Measurements from ENCODE around the gene ABLIM2.

Gene ABLIM2

GRCh38 chr4:8015512-8015911, 143.1 kb downstream of the ABLIM2 start:
- DNase-seq = no peak

GRCh38 chr4:8013976-8014726, 144.5 kb downstream of the ABLIM2 start:
- no peak for DNase-seq

GRCh38 chr4:8012517-8012916, 146.1 kb downstream of the ABLIM2 start:
- no peak for DNase-seq

GRCh38 chr4:8010618-8011017, 148.0 kb downstream of the ABLIM2 start:
- DNase-seq = peak; percentile 54

GRCh38 chr4:8009710-8010511, 148.7 kb downstream of the ABLIM2 start:
- no peak for DNase-seq

GRCh38 chr4:8009097-8009496, 149.5 kb downstream of the ABLIM2 start:
- DNase-seq = no peak

GRCh38 chr4:8008391-8008790, 150.2 kb downstream of the ABLIM2 start:
- no peak for DNase-seq

GRCh38 chr4:8007581-8007980, 151.0 kb downstream of the ABLIM2 start:
- DNase-seq = no peak

- DNase-seq = no peak
Observed at GRCh38 chr4:8006471-8006870, 152.1 kb downstream of the ABLIM2 start.

- DNase-seq = no peak
Observed at GRCh38 chr4:8005814-8006215, 152.8 kb downstream of the ABLIM2 start.

GRCh38 chr4:8005033-8005808, 153.4 kb downstream of the ABLIM2 start:
- no peak for DNase-seq

GRCh38 chr4:8004066-8004465, 154.5 kb downstream of the ABLIM2 start:
- no peak for DNase-seq

- no peak for DNase-seq
Observed at GRCh38 chr4:8002525-8003309, 155.9 kb downstream of the ABLIM2 start.

- no peak for DNase-seq
Observed at GRCh38 chr4:8001564-8002355, 156.9 kb downstream of the ABLIM2 start.

- no peak for DNase-seq
Observed at GRCh38 chr4:8000721-8001491, 157.7 kb downstream of the ABLIM2 start.

- no peak for DNase-seq
Observed at GRCh38 chr4:8000247-8000646, 158.4 kb downstream of the ABLIM2 start.

GRCh38 chr4:7999695-8000094, 158.9 kb downstream of the ABLIM2 start:
- no peak for DNase-seq

GRCh38 chr4:7999279-7999678, 159.3 kb downstream of the ABLIM2 start:
- DNase-seq = no peak

GRCh38 chr4:7998447-7998846, 160.2 kb downstream of the ABLIM2 start:
- DNase-seq = no peak

- DNase-seq = no peak
Observed at GRCh38 chr4:7995866-7996265, 162.7 kb downstream of the ABLIM2 start.

GRCh38 chr4:7995135-7995534, 163.5 kb downstream of the ABLIM2 start:
- no peak for DNase-seq

All from DMS 273 treated with DMSO at 0.1 percent for 48 hours (cell line).